Activated naive CD8-positive, alpha-beta T cell treated with anti-CD3 and anti-CD28 coated beads for 36 hours (primary cell): ENCODE data around the gene ENOX1. TPM values are rescaled to one million over a fixed set of nuclear protein-coding genes. Genes with fewer than 3 reads are reported as not detected.
"Not testable (repeated sequence)": the region's sequence is repeated elsewhere in the genome, so short reads cannot be mapped to it uniquely, and the experiment has no call there.

Experiments
- DNase-seq: peaks from one replicate; pipeline ENCODE4 v3.0.0; 2021
- H3K27ac Mint-ChIP-seq: one replicate; pipeline ENCODE4 v1.8.0; 2022; ENCODE audit warnings: mild to moderate bottlenecking, moderate library complexity, mixed read lengths
- H3K27me3 Mint-ChIP-seq: one replicate; pipeline ENCODE4 v1.8.0; 2022; ENCODE audit warnings: mild to moderate bottlenecking, mixed read lengths
- H3K36me3 Mint-ChIP-seq: one replicate; pipeline ENCODE4 v1.8.0; 2021; ENCODE audit warnings: mild to moderate bottlenecking, mixed read lengths
- H3K4me1 Mint-ChIP-seq: one replicate; pipeline ENCODE4 v1.8.0; 2021; ENCODE audit warnings: mixed read lengths
- H3K4me3 Mint-ChIP-seq: one replicate; pipeline ENCODE4 v1.8.0; 2022; ENCODE audit warnings: mild to moderate bottlenecking, moderate library complexity, mixed read lengths
- H3K9me3 Mint-ChIP-seq: one replicate; pipeline ENCODE4 v1.8.0; 2022; ENCODE audit warnings: mixed read lengths
- total RNA-seq, 2 experiments: library from RNA; stranded (reverse); gene quantifications; one replicate each; pipeline ENCODE4 v1.2.3, GENCODE V29; 2021

ENOX1 gene
- total RNA-seq, 2 experiments from 2014 or later = not detected

GRCh38 chr13:43432958-43433357 is 353.8 kb downstream of the ENOX1 start:
- H3K27me3 Mint-ChIP-seq = peaks cover 2% of the 10 kb centered on the region
- H3K4me1 Mint-ChIP-seq = no peaks in the 10 kb centered on the region
- H3K27ac Mint-ChIP-seq = no peak overlapping the region
- no peaks in the 10 kb centered on the region for H3K36me3 Mint-ChIP-seq
- no peaks in the 10 kb centered on the region for H3K9me3 Mint-ChIP-seq
- no peak for DNase-seq
- no peak overlapping the region for H3K4me3 Mint-ChIP-seq

GRCh38 chr13:43431841-43432240 is 354.9 kb downstream of the ENOX1 start:
- Mint-ChIP-seq H3K27ac (no peak overlapping the region), H3K36me3 (no peaks in the 10 kb centered on the region), H3K4me3 (no peak overlapping the region), H3K27me3 (no peaks in the 10 kb centered on the region), H3K4me1 (no peaks in the 10 kb centered on the region), H3K9me3 (no peaks in the 10 kb centered on the region)
- DNase-seq = no peak

- Mint-ChIP-seq H3K4me1 (no peaks in the 10 kb centered on the region), H3K27me3 (no peaks in the 10 kb centered on the region), H3K9me3 (no peaks in the 10 kb centered on the region), H3K4me3 (no peak overlapping the region), H3K36me3 (no peaks in the 10 kb centered on the region), H3K27ac (no peak overlapping the region)
- DNase-seq = no peak
Observed at GRCh38 chr13:43431290-43431716, 355.5 kb downstream of the ENOX1 start.

- Mint-ChIP-seq H3K27ac (no peak overlapping the region), H3K27me3 (no peaks in the 10 kb centered on the region), H3K4me1 (no peaks in the 10 kb centered on the region), H3K4me3 (no peak overlapping the region), H3K9me3 (no peaks in the 10 kb centered on the region), H3K36me3 (no peaks in the 10 kb centered on the region)
- no peak for DNase-seq
Observed at GRCh38 chr13:43428545-43429296, 358.1 kb downstream of the ENOX1 start.

- Mint-ChIP-seq H3K4me1 (no peaks in the 10 kb centered on the region), H3K4me3 (no peak overlapping the region), H3K36me3 (no peaks in the 10 kb centered on the region), H3K9me3 (no peaks in the 10 kb centered on the region), H3K27me3 (peaks cover 3% of the 10 kb centered on the region), H3K27ac (no peak overlapping the region)
- DNase-seq = no peak
Observed at GRCh38 chr13:43426355-43426754, 360.4 kb downstream of the ENOX1 start.

- H3K36me3 Mint-ChIP-seq = no peaks in the 10 kb centered on the region
- no peaks in the 10 kb centered on the region for H3K9me3 Mint-ChIP-seq
- no peak overlapping the region for H3K27ac Mint-ChIP-seq
- DNase-seq = no peak
- H3K4me1 Mint-ChIP-seq = no peaks in the 10 kb centered on the region
- peaks cover 3% of the 10 kb centered on the region for H3K27me3 Mint-ChIP-seq
- no peak overlapping the region for H3K4me3 Mint-ChIP-seq
Observed at GRCh38 chr13:43425234-43425633, 361.5 kb downstream of the ENOX1 start.

GRCh38 chr13:43424412-43424811 is 362.4 kb downstream of the ENOX1 start:
- H3K36me3 Mint-ChIP-seq = no peaks in the 10 kb centered on the region
- H3K9me3 Mint-ChIP-seq = no peaks in the 10 kb centered on the region

GRCh38 chr13:43422116-43422515 is 364.7 kb downstream of the ENOX1 start:
- no peaks in the 10 kb centered on the region for H3K9me3 Mint-ChIP-seq
- DNase-seq = no peak
- H3K27ac Mint-ChIP-seq = no peak overlapping the region
- no peaks in the 10 kb centered on the region for H3K4me1 Mint-ChIP-seq
- H3K36me3 Mint-ChIP-seq = no peaks in the 10 kb centered on the region
- H3K27me3 Mint-ChIP-seq = peaks cover 3% of the 10 kb centered on the region
- no peak overlapping the region for H3K4me3 Mint-ChIP-seq

More at GRCh38 chr13:43424412-43424811, 362.4 kb downstream of the ENOX1 start:
- H3K27ac Mint-ChIP-seq = no peak overlapping the region
- no peaks in the 10 kb centered on the region for H3K4me1 Mint-ChIP-seq
- DNase-seq = no peak
- H3K4me3 Mint-ChIP-seq = no peak overlapping the region
- peaks cover 3% of the 10 kb centered on the region for H3K27me3 Mint-ChIP-seq

GRCh38 chr13:43416842-43417241 is 369.9 kb downstream of the ENOX1 start:
- not testable (repeated sequence) for H3K9me3 Mint-ChIP-seq, H3K27me3 Mint-ChIP-seq, H3K4me1 Mint-ChIP-seq, H3K27ac Mint-ChIP-seq, DNase-seq, H3K4me3 Mint-ChIP-seq, H3K36me3 Mint-ChIP-seq

- not testable (repeated sequence) for H3K27ac Mint-ChIP-seq, H3K9me3 Mint-ChIP-seq, H3K36me3 Mint-ChIP-seq, H3K4me3 Mint-ChIP-seq, H3K27me3 Mint-ChIP-seq, H3K4me1 Mint-ChIP-seq, DNase-seq
Observed at GRCh38 chr13:43416408-43416807, 370.4 kb downstream of the ENOX1 start.

GRCh38 chr13:43415903-43416391 is 370.8 kb downstream of the ENOX1 start:
- H3K9me3 Mint-ChIP-seq, H3K4me3 Mint-ChIP-seq, H3K27me3 Mint-ChIP-seq, H3K36me3 Mint-ChIP-seq, H3K4me1 Mint-ChIP-seq, DNase-seq, H3K27ac Mint-ChIP-seq: not testable (repeated sequence)

GRCh38 chr13:43414111-43414510 is 372.7 kb downstream of the ENOX1 start:
- no peaks in the 10 kb centered on the region for H3K4me1 Mint-ChIP-seq
- no peaks in the 10 kb centered on the region for H3K36me3 Mint-ChIP-seq
- H3K4me3 Mint-ChIP-seq = no peak overlapping the region
- no peaks in the 10 kb centered on the region for H3K9me3 Mint-ChIP-seq
- no peak for DNase-seq
- H3K27ac Mint-ChIP-seq = no peak overlapping the region
- peaks cover 6% of the 10 kb centered on the region for H3K27me3 Mint-ChIP-seq

GRCh38 chr13:43411741-43412140 is 375.0 kb downstream of the ENOX1 start:
- Mint-ChIP-seq H3K27ac (no peak overlapping the region), H3K4me1 (no peaks in the 10 kb centered on the region)

GRCh38 chr13:43411211-43411610 is 375.6 kb downstream of the ENOX1 start:
- H3K4me1 Mint-ChIP-seq = no peaks in the 10 kb centered on the region
- no peaks in the 10 kb centered on the region for H3K36me3 Mint-ChIP-seq
- H3K9me3 Mint-ChIP-seq = no peaks in the 10 kb centered on the region
- peaks cover 6% of the 10 kb centered on the region for H3K27me3 Mint-ChIP-seq
- H3K27ac Mint-ChIP-seq = no peak overlapping the region
- no peak for DNase-seq
- H3K4me3 Mint-ChIP-seq = no peak overlapping the region

More at GRCh38 chr13:43411741-43412140, 375.0 kb downstream of the ENOX1 start:
- H3K4me3 Mint-ChIP-seq = no peak overlapping the region
- no peak for DNase-seq
- H3K9me3 Mint-ChIP-seq = no peaks in the 10 kb centered on the region
- H3K36me3 Mint-ChIP-seq = no peaks in the 10 kb centered on the region
- H3K27me3 Mint-ChIP-seq = peaks cover 6% of the 10 kb centered on the region

GRCh38 chr13:43408274-43408673 is 378.5 kb downstream of the ENOX1 start:
- Mint-ChIP-seq H3K27ac (no peak overlapping the region), H3K4me1 (peaks cover 2% of the 10 kb centered on the region), H3K36me3 (no peaks in the 10 kb centered on the region), H3K4me3 (no peak overlapping the region), H3K9me3 (no peaks in the 10 kb centered on the region), H3K27me3 (peaks cover 4% of the 10 kb centered on the region)
- DNase-seq = no peak

- peaks cover 2% of the 10 kb centered on the region for H3K4me1 Mint-ChIP-seq
- H3K9me3 Mint-ChIP-seq = no peaks in the 10 kb centered on the region
- no peak overlapping the region for H3K27ac Mint-ChIP-seq
- DNase-seq = no peak
- peaks cover 3% of the 10 kb centered on the region for H3K27me3 Mint-ChIP-seq
- H3K4me3 Mint-ChIP-seq = no peak overlapping the region
- H3K36me3 Mint-ChIP-seq = no peaks in the 10 kb centered on the region
Observed at GRCh38 chr13:43407023-43407581, 379.7 kb downstream of the ENOX1 start.
